ENCODE results near the gene SULF2. TPM values are rescaled to one million over a fixed set of nuclear protein-coding genes. Genes with fewer than 3 reads are reported as not detected.

Gene SULF2
- total and polyA plus RNA-seq, 8 donors: 11.3 to 42.0 (median 15.8) TPM

GRCh38 chr20:47727909-47728361 is 57.3 kb downstream of the SULF2 start:
- H3K4me1 ChIP-seq: peaks cover 0 to 39% of the 10 kb centered on the region in 2 donors
- no peaks in the 10 kb centered on the region for H3K27me3 ChIP-seq
- H3K9me3 ChIP-seq: no peaks in the 10 kb centered on the region
- ATAC-seq (peak; percentile 4), DNase-seq (peak in 1 of 4 donors; percentile 85)
- H3K27ac ChIP-seq: peak overlapping the region; percentile 30 to 91
- no peak for TF ChIP-seq CTCF (IDR thresholded peaks at IDR 0.05)
- H3K4me3 ChIP-seq: no peak overlapping the region
- intact Hi-C loops (cut with DNase I): no loop called here
- no peaks in the 10 kb centered on the region for H3K36me3 ChIP-seq

GRCh38 chr20:47727170-47727880 is 58.0 kb downstream of the SULF2 start:
- peak; percentile 81 for ATAC-seq
- H3K4me1 ChIP-seq: peaks cover 0 to 39% of the 10 kb centered on the region in 2 donors
- peak overlapping the region; percentile 30 to 91 for H3K27ac ChIP-seq
- no peak overlapping the region for H3K4me3 ChIP-seq
- peak in 2 of 4 donors; percentile 87 for DNase-seq
- H3K27me3 ChIP-seq: no peaks in the 10 kb centered on the region
- no peak for TF ChIP-seq CTCF (IDR thresholded peaks at IDR 0.05)
- intact Hi-C loops (cut with DNase I): no loop called here
- no peaks in the 10 kb centered on the region for H3K36me3 ChIP-seq
- no peaks in the 10 kb centered on the region for H3K9me3 ChIP-seq

- ATAC-seq (no peak), DNase-seq (no peak)
- TF ChIP-seq CTCF (IDR thresholded peaks at IDR 0.05): no peak
- Histone ChIP-seq H3K9me3 (no peaks in the 10 kb centered on the region), H3K27me3 (no peaks in the 10 kb centered on the region), H3K27ac (peak overlapping the region in 1 of 2 donors; percentile 91), H3K36me3 (no peaks in the 10 kb centered on the region), H3K4me1 (peaks cover 0 to 39% of the 10 kb centered on the region in 2 donors), H3K4me3 (no peak overlapping the region)
- intact Hi-C loops (cut with DNase I): no loop called here
Measured at GRCh38 chr20:47726632-47727031, 58.6 kb downstream of the SULF2 start.

- no peaks in the 10 kb centered on the region for H3K27me3 ChIP-seq
- H3K9me3 ChIP-seq: no peaks in the 10 kb centered on the region
- DNase-seq (peak; percentile 33 to 82 (median 72)), ATAC-seq (peak; percentile 86)
- peaks cover 9 to 39% of the 10 kb centered on the region in 2 donors for H3K4me1 ChIP-seq
- intact Hi-C loops (cut with DNase I): no loop called here
- no peak overlapping the region for H3K4me3 ChIP-seq
- TF ChIP-seq CTCF (IDR thresholded peaks at IDR 0.05): peak; percentile 89 to 95
- no peaks in the 10 kb centered on the region for H3K36me3 ChIP-seq
- H3K27ac ChIP-seq: no peak overlapping the region
Measured at GRCh38 chr20:47725248-47725973, 59.9 kb downstream of the SULF2 start.

GRCh38 chr20:47724910-47725247 is 60.4 kb downstream of the SULF2 start:
- H3K4me1 ChIP-seq: peaks cover 9 to 39% of the 10 kb centered on the region in 2 donors
- TF ChIP-seq CTCF (IDR thresholded peaks at IDR 0.05): no peak
- ATAC-seq: no peak
- H3K36me3 ChIP-seq: no peaks in the 10 kb centered on the region
- DNase-seq: no peak
- H3K9me3 ChIP-seq: no peaks in the 10 kb centered on the region
- no peak overlapping the region for H3K4me3 ChIP-seq
- no peaks in the 10 kb centered on the region for H3K27me3 ChIP-seq
- H3K27ac ChIP-seq: no peak overlapping the region
- intact Hi-C loops (cut with DNase I): no loop called here

Data from left lung (tissue), 10 donors.